Progenitor cell of endocrine pancreas (in vitro differentiated cells): Measurements from ENCODE around the gene SERTAD1. TPM values are rescaled to one million over a fixed set of nuclear protein-coding genes. Genes with fewer than 3 reads are reported as not detected.

Experiments
- DNase-seq: peaks from one replicate; pipeline ENCODE4 v3.0.0; 2021; ENCODE audit warnings: low spot score; ENCODE audit not compliant: unreplicated experiment
- H3K27ac Mint-ChIP-seq: 2 replicates; pipeline ENCODE4 v1.8.0; 2021; ENCODE audit warnings: mild to moderate bottlenecking, moderate library complexity, mixed read lengths
- H3K27me3 Mint-ChIP-seq: 2 replicates; pipeline ENCODE4 v1.8.0; 2021; ENCODE audit warnings: mixed read lengths
- H3K36me3 Mint-ChIP-seq: 2 replicates; pipeline ENCODE4 v1.8.0; 2022; ENCODE audit warnings: mixed read lengths; ENCODE audit not compliant: insufficient read depth
- H3K4me1 Mint-ChIP-seq: 2 replicates; pipeline ENCODE4 v1.8.0; 2021; ENCODE audit warnings: low read depth, mixed read lengths
- H3K4me3 Mint-ChIP-seq: 2 replicates; pipeline ENCODE4 v1.8.0; 2021; ENCODE audit warnings: low read depth, mild to moderate bottlenecking, moderate library complexity, mixed read lengths
- H3K9me3 Mint-ChIP-seq: 2 replicates; pipeline ENCODE4 v1.8.0; 2021; ENCODE audit warnings: low read depth, mixed read lengths
- total RNA-seq: library from RNA; stranded (reverse); gene quantifications from 2 replicates; pipeline ENCODE4 v1.2.1, GENCODE V29; 2021
- TF ChIP-seq, protein P1 (sequence below): fragments of 200-600 bp; sonication (generic); IDR thresholded peaks from one replicate; pipeline ENCODE4 v1.5.0; 2021; ENCODE audit warnings: antibody characterized with exemption, mild to moderate bottlenecking; ENCODE audit not compliant: unreplicated experiment

SERTAD1 gene
- total RNA-seq, 1 donor from 2014 or later: 4.4 TPM

DNA sequence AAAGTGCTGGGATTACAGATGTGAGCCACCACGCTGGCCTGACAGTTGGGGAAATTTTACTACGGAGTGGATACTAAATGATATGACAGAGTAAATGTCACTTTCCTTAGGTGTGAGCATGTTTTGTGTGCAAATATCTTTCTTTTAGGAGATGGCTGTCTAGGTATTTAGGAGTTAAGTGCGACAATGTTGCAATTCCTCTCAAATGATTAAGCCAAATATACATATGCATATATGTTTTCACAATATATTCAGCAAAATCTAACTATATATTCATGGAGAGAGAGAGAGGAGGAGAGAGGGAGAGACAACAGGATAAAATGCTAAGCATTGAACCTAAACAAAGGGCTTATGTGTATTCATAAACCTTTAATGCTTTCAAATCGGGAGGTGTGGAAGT lies 23.7 kb upstream of the SERTAD1 start:
- no peaks in the 10 kb centered on the region for H3K36me3 Mint-ChIP-seq
- no peaks in the 10 kb centered on the region for H3K27me3 Mint-ChIP-seq
- H3K4me3 Mint-ChIP-seq: no peak overlapping the region
- H3K9me3 Mint-ChIP-seq: no peaks in the 10 kb centered on the region
- TF ChIP-seq, protein P1, sequence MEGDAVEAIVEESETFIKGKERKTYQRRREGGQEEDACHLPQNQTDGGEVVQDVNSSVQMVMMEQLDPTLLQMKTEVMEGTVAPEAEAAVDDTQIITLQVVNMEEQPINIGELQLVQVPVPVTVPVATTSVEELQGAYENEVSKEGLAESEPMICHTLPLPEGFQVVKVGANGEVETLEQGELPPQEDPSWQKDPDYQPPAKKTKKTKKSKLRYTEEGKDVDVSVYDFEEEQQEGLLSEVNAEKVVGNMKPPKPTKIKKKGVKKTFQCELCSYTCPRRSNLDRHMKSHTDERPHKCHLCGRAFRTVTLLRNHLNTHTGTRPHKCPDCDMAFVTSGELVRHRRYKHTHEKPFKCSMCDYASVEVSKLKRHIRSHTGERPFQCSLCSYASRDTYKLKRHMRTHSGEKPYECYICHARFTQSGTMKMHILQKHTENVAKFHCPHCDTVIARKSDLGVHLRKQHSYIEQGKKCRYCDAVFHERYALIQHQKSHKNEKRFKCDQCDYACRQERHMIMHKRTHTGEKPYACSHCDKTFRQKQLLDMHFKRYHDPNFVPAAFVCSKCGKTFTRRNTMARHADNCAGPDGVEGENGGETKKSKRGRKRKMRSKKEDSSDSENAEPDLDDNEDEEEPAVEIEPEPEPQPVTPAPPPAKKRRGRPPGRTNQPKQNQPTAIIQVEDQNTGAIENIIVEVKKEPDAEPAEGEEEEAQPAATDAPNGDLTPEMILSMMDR: no peak
- H3K4me1 Mint-ChIP-seq: peaks cover 8% of the 10 kb centered on the region
- no peak for DNase-seq
- no peak overlapping the region for H3K27ac Mint-ChIP-seq

DNA sequence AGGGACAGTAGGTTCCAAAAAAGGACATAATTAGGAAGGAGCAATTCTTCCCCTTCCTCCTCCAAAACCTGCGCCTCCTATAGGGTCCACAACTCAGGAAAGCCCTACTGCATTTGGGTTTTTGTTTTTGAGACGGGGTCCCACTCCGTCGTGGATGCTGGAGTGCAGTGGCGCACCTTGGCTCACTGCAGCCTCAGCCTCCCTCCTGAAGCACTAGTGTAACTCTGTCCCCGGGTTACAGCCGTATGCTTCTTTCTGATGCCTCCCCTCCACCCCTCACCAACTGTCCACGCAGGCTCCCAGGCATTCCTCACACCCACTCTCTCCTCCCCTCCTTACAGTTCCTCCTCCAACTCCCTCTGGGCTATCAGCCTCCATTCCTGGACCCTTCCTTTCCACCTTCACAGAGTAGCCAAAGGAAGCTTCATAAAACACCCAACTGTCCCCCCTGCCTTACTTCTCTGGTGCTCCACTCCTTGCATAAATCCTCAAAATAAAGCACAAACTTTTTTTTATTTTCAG lies 20.5 kb upstream of the SERTAD1 start:
- peaks cover 17% of the 10 kb centered on the region for H3K4me1 Mint-ChIP-seq
- no peaks in the 10 kb centered on the region for H3K27me3 Mint-ChIP-seq
- TF ChIP-seq, protein P1: no peak
- H3K9me3 Mint-ChIP-seq: no peaks in the 10 kb centered on the region
- H3K27ac Mint-ChIP-seq: no peak overlapping the region
- peaks cover 4% of the 10 kb centered on the region for H3K36me3 Mint-ChIP-seq
- DNase-seq: no peak
- no peak overlapping the region for H3K4me3 Mint-ChIP-seq

DNA sequence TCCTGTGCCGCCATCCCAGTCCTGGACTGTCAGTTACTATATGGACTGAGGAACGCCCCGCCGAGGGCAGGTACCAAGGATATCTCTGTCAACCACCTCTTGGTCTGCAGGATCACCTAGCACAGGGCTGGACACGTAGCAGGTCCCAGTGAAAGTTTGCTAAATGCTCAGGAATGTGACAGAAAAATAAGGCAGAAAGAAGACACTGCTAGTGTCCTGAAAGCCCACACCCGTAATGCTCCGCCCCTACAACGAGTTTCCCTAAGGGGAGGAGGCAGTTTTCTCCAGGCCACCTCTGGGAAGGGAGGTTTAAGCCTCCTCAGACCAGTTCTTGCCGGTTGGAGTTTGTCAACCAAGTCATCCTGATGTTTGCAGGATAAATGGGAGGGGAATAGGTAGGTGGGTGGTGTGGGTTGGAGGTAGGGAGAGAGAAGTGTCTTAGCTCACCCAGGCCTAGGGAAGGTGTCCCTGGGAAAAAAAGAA lies 20.0 kb upstream of the SERTAD1 start:
- Mint-ChIP-seq H3K4me1 (peaks cover 17% of the 10 kb centered on the region), H3K4me3 (peak overlapping the region; percentile 62), H3K9me3 (no peaks in the 10 kb centered on the region), H3K27ac (peak overlapping the region; percentile 62), H3K36me3 (peaks cover 7% of the 10 kb centered on the region), H3K27me3 (no peaks in the 10 kb centered on the region)
- DNase-seq: no peak
- TF ChIP-seq, protein P1: no peak

DNA sequence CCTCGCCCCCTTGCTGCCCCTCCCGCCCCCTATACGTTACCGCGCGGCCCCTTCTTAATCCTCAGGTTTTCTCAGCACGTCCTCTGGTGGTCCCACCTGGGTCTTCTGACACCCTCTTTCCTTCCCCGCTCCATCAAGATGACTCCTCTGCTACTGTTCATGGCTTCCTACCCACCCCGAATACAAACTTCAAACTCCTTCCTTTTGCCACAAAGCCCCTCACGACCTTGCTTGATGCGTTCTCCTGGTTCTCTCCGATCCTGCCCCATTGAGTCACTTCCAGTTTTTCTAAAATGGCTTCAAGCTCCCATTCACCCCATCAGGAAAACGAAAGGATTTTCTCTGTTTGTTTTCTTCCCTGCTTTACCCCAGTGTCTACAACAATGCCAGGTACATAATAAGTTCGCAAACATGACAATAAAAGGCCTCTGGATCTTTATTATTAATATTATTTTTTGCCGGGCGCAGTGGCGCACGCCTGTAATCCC lies 19.1 kb upstream of the SERTAD1 start:
- peak overlapping the region; percentile 95 for H3K4me3 Mint-ChIP-seq
- H3K4me1 Mint-ChIP-seq: peaks cover 17% of the 10 kb centered on the region
- no peak for DNase-seq
- no peaks in the 10 kb centered on the region for H3K27me3 Mint-ChIP-seq
- H3K27ac Mint-ChIP-seq: peak overlapping the region; percentile 99
- H3K9me3 Mint-ChIP-seq: no peaks in the 10 kb centered on the region
- peaks cover 7% of the 10 kb centered on the region for H3K36me3 Mint-ChIP-seq
- TF ChIP-seq, protein P1: no peak

DNA sequence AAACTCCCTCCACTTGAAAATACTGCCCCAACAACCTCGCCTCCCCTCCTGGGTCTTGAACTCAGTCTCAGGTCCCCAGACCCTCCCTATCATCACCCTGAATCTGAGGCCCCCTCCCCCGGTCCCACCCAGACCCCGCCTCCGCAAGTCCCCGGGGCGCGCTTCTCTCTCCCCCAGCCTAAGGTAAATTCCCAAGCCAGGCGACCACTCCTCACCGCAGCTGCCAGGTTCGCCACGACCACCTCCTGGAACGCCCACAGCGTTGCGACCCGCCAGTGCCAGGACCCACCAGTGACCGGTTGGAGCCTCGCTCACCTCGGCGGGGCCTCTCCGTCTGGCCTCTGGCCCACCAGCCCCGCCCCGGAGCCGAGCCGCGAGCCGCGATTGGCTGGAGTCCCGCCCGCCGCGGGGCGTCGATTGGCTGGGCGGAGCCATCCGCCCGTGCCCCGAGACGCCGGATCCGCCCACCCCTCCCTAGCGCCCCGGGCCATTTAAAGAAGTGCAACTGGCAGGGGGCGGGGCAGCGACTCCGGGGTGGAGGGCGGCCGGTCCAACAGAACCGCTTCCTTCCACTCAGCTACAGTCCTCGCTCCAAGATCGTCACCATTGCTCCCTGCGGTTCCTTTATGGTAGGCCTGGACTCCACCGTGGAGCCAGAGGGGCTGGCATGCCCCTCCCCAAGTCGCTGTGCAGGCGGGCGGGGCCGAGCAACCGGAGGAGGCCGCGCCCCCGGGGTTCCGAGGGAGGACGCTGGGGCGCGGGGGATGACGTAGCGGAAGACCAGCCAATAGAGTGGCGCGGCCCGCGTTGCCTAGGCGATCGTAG lies 18.4 kb upstream of the SERTAD1 start, which contains the start of gene SERTAD3:
SERTAD3 (minus strand) TSS at position 336 of the 825 bp plus-strand sequence. CDS start 2,255 bp downstream, outside the sequence.
- Mint-ChIP-seq H3K27me3 (no peaks in the 10 kb centered on the region), H3K9me3 (no peaks in the 10 kb centered on the region), H3K4me1 (peaks cover 17% of the 10 kb centered on the region), H3K27ac (peak within 1 kb of the TSS; percentile 99), H3K36me3 (peaks cover 7% of the 10 kb centered on the region), H3K4me3 (peak within 1 kb of the TSS; percentile 95)
- TF ChIP-seq, protein P1: no peak
- DNase-seq: peak; percentile 97
